Iris pigment epithelial cell (primary cell): ENCODE results near the gene DCHS2.

Source experiments
- DNase-seq: peaks from one replicate; pipeline ENCODE4 v3.0.0-alpha.2; 2011; ENCODE audit warnings: low read depth

The DCHS2 gene

GRCh38 chr4:154489558-154490233 lies 1.9 kb downstream of the DCHS2 start:
- no peak for DNase-seq

DNA sequence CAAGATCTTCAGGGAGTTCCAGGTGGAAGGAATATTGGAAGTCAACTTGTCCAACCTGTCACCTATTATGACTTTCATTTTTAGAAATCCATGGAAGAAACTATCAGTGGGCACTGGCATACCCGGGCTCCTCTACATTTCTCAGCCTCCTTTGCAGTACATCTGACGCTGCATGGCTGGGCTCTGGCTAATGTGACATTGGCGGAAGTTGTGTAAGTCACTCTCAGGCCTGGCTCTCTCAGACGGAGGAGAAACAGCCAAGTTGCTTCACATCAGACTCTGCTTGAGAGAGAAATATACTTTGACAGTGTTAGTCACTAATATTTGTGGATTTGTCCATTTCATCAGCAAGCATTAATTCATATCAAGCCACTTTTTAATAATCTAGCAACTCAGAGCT lies 4.5 kb downstream of the DCHS2 start:
- DNase-seq: no peak

- DNase-seq: no peak
Observed at GRCh38 chr4:154485127-154485773, 6.3 kb downstream of the DCHS2 start.

- DNase-seq: no peak
Observed at GRCh38 chr4:154478547-154478946, 13.1 kb downstream of the DCHS2 start.

DNA sequence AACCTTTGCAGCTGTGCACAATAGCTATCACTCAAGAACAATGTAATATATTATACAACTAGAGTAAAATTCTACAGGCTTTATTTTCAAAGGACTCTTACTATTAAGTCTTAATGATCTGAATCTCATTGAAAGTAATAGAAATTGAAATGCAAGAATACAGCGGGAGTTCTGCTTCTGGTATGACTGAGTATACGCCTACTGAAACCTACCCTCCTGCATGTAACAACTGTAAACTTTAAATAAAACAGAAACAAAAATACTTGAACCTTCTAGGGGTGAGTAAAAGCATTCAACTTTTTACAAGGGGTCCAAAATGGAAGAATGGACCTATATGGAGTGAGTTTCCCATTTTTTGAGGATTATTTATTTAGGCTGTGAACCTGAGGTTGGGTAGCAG lies 13.5 kb downstream of the DCHS2 start:
- no peak for DNase-seq

- no peak for DNase-seq
Observed at GRCh38 chr4:154476232-154476631, 15.4 kb downstream of the DCHS2 start.

GRCh38 chr4:154475820-154476219 lies 15.8 kb downstream of the DCHS2 start:
- no peak for DNase-seq

- DNase-seq: no peak
Observed at GRCh38 chr4:154473497-154473896, 18.1 kb downstream of the DCHS2 start.

DNA sequence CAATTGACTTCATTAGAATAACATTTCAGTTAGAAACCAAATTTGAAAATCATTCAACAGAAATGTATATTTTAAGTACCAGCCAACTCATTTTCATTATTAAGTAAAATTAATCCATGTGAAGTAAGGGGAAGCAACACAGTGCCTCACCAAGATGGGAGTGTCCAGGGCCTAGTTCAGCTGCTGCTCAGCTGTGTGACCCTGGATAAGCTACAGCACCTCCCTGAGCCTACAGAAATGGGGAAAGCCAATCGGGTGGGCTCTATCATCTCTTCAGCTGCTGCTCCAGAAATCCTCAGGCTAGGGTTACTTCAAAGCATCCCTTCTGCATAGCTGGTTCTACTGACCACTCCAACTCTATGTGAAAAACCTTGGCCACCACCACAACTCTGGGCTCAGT lies 18.7 kb downstream of the DCHS2 start:
- no peak for DNase-seq

DNA sequence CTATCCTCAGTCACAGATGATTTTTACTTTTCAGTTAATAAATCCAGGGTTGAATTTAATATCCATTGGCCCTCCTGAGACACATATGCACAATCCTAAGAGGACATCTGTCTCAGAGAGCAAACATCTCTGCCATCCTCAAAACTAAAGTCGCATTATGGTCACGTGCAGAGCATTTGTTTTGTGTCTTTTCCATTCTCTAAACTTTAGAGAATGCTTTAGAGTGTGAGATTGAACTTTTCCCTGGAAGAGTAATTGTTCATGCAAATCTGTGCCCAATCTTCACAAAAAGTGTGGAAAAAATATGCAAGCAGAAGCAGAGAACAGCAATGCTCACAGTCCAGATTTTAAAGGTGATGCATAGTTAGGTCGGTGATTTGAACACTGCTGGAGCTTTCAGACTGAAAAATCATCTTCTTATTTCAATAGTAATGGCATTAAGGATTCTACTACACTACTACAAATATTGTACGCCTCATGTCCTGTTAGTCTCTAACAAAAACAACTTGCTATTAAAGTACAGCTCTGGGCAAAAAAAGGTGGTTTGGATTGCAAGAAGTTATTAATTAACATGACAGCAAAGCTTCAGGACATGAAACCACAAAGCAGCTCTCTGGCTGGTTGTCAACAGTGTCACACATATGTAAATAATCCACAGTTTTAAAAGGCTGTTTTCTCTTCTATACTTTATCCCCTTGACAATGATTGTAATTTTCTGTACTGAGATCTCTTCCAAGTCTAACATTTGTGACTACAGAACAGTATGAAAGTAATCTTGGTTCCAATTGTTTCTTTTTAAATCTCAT lies 19.9 kb downstream of the DCHS2 start:
- no peak for DNase-seq

- DNase-seq: no peak
Observed at GRCh38 chr4:154471032-154471431, 20.6 kb downstream of the DCHS2 start.

- peak; percentile 42 for DNase-seq
Observed at GRCh38 chr4:154467886-154468285, 23.7 kb downstream of the DCHS2 start.

DNA sequence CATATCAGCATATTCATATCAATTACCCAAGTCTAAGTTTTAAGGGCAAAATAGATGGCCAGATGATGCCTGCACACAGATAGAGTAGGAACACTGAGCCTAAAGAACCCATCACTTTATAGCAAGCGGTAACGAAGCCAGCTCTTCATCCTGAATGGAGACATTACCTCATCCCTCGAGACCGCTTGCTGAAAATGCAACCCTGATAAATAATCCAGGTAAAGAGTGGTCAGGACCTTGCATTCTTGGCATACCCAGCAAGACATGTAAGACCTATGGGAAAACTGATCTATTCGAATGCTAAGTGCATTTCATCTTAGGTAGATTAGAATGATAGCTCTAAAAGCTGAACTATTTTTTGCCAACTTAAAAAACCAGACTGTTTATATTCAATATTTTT lies 25.3 kb downstream of the DCHS2 start:
- DNase-seq: no peak

DNA sequence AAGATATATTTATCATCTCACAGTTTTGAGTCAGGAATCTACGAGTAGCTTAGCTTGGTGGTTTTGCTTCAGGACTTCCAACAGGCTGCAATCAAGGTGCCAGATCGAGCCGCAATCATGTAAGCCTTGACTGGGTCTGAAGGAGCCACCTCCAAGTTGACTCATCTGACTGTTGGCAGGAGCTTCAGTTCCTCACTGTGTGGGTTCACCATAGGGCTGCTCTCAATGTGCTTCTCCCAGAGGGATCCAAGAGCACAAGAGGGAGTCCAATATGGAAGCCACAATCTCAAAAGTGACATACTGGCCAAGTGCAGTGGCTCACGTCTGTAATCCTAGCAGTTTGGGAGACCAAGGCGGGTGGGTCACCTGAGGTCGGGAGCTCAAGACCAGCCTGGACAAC lies 26.5 kb downstream of the DCHS2 start:
- peak; percentile 5 for DNase-seq

DNA sequence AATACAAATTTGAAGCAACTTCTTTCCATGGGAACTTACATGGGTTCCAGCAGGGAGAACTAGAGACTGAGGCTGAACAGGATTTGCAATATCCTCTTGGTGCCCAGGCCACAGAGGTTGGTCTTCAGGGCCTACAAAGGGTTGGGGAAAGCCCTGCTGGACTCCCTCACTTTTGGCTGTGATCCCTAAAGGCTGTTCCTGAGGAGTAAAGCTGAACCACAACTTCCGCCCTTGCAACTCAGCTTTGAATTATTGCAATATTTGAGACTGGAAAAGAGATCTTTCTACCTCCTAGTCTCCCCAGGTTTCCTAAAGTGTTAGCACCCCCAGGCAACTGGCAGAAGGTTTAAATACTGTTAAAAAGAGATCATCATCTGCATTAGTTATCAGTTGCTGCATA lies 26.9 kb downstream of the DCHS2 start:
- DNase-seq: no peak

- no peak for DNase-seq
Observed at GRCh38 chr4:154462081-154462810, 29.4 kb downstream of the DCHS2 start.

DNA sequence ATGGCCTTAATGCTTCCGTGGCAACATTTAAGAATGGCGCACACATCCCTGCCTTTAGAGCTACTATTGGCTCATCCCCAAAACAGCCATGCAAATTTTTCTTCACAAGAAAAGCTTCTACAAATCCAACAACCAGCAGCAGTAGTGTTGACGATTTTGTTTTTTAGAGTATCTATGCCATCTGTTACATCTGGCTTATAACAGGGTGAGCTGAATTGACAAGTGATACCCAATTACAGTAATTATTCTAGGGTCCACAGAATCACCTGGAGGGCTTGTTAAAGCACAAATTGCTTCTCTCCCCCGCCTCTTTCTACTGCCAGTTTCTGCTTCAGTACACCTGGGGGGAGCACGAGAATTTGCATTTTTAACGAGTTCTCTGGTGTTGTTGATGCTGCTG lies 34.1 kb downstream of the DCHS2 start:
- DNase-seq: no peak

DNA sequence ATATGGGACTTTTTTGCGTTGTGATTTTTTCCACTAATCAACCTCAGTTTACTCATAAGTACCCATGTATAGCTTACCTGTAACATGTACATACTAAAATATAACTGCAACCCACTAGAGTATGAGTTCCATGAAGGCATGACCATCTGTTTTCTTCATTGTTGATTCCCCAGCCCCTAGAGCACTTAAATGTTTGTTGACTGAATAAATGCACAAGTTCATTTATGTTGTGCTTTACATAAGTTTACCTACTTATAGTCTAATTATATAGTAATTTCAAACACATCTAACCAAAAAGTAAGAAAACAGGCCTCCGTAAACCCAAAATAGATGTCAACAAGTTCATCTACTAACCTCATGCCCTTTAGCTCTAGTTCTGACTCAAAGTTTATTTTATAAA lies 34.7 kb downstream of the DCHS2 start:
- DNase-seq: no peak

GRCh38 chr4:154456240-154456639 lies 35.4 kb downstream of the DCHS2 start:
- no peak for DNase-seq

DNA sequence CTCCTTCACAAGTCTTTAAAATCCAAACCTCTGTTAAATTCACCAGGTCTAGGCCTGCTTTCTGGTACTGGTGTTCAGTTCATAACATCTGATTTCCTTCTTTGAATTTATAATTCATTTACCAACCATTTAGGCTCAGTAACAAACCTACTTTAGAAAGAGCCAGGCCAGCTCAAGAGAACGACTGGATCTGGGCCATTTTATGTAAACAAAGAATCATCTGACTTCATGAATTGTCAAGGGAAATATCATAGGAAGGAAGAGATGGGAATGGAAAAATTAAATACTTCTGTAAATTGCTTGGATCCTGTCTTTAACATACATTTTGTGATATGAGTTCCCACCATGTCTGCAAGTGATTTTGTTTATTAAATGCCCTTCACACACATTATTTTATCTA lies 36.5 kb downstream of the DCHS2 start:
- no peak for DNase-seq

DNA sequence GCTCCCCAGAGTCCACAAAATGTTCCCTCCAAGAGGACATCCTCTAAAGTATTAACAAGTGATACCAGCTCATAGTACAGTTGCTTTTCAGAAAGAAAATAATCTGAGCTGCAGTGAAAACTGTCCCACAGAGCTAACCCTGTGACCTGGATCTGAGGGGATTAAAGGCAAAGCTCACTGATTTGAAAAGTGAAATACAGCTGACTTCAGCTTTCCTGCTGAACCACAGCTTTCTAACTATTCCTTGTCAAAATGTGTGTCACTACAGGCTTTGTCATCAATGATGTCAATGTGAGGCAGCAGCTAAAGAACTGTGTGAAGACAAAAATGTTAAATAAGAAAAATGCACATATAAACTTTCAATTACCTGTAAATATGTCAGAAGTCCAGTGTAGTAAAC lies 36.9 kb downstream of the DCHS2 start:
- no peak for DNase-seq

GRCh38 chr4:154452798-154453346 lies 38.7 kb downstream of the DCHS2 start:
- DNase-seq: no peak
